GM13976 (cell line): ENCODE data around the gene CYP4F3.

Experiments
- DNase-seq: peaks from one replicate; pipeline ENCODE4 v3.0.0; 2012; ENCODE audit warnings: low spot score
- CTCF ChIP-seq: IDR thresholded peaks from 2 replicates; pipeline ENCODE4 v1.5.1; 2012; ENCODE audit warnings: borderline replicate concordance, mild to moderate bottlenecking; ENCODE audit not compliant: insufficient read depth; ENCODE audit errors: extremely low read depth, missing control alignments, control extremely low read depth
- in situ Hi-C: fragments of 300-500 bp; cut with MboI; formaldehyde crosslinking; loops from one replicate; pipeline ENCODE4 v1.12.0; 2022; ENCODE audit warnings: low sequenced_read_pairs, mixed read lengths, inconsistent platforms; ENCODE audit not compliant: unreplicated experiment

Gene CYP4F3

GRCh38 chr19:15701757-15702533 lies 61.2 kb downstream of the CYP4F3 start:
- no peak for DNase-seq
- in situ Hi-C loops, result no loop called here

DNA sequence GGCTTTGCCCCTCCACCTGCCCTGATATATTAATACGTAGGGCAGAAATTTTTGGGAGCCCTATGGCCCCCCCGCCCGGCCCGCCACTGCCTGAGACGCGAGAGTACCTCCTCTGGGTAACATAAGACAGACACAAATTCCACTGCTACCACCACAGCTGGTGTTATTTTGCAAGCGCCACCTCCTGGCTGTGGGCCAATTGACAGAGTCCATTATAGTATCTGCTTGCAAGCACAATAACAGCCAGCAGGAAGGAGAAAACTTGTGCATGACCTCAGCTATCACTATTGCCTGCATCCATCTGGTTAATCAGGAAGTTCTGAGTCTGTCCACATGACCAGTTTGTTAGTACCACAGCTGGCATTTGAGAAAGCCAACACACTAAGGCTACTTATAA lies 61.8 kb downstream of the CYP4F3 start:
- in situ Hi-C loops, result no loop called here
- no peak for TF ChIP-seq CTCF
- no peak for DNase-seq

More at GRCh38 chr19:15701757-15702533, 61.2 kb downstream of the CYP4F3 start:
- no peak for TF ChIP-seq CTCF
